RKO (cell line): Measurements from ENCODE around the gene ZSCAN4.

Experiments used
- DNase-seq: peaks from one replicate; pipeline ENCODE4 v3.0.0-alpha.2; 2016; ENCODE audit warnings: low spot score

The ZSCAN4 gene, protein sequence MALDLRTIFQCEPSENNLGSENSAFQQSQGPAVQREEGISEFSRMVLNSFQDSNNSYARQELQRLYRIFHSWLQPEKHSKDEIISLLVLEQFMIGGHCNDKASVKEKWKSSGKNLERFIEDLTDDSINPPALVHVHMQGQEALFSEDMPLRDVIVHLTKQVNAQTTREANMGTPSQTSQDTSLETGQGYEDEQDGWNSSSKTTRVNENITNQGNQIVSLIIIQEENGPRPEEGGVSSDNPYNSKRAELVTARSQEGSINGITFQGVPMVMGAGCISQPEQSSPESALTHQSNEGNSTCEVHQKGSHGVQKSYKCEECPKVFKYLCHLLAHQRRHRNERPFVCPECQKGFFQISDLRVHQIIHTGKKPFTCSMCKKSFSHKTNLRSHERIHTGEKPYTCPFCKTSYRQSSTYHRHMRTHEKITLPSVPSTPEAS

DNA sequence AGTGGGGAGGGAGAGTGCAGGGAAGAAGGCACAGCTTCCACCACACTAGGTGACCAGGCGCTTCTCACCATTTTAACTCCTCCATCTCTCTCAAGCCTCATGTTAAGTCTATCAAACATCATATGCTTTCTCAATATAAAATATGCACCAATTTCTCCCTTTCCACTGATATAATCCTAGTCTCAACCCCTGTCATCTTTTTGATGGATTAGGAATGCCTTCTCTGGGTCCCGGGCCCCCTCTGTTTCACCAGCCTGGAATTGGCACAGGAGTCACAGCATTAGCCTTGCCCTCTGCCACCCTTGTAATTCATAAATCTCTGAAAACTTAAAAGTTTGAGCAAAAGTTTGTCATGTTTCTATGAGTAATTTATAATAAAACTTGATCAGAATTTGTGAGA is at the start of gene ZSCAN4:
ZSCAN4 (plus strand) TSS at position 301 of the 400 bp plus-strand sequence. CDS start 7,211 bp downstream, outside the sequence.
- no peak for DNase-seq

DNA sequence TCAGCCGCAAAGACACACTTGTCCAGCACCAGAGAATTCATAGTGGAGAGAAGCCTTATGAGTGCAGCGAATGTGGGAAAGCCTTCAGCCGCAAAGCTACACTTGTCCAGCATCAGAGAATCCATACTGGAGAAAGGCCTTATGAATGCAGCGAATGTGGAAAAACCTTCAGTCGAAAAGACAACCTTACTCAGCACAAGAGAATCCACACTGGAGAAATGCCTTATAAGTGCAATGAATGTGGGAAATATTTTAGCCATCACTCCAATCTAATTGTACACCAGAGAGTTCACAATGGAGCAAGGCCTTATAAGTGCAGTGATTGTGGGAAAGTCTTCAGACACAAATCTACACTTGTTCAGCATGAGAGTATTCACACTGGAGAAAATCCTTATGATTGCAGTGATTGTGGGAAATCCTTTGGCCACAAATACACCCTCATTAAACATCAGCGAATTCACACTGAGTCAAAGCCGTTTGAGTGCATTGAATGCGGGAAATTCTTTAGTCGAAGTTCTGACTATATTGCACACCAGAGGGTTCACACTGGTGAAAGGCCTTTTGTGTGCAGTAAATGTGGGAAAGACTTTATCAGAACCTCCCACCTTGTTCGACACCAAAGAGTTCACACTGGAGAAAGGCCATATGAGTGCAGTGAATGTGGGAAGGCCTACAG is 47.9 kb upstream of the ZSCAN4 start:
- no peak for DNase-seq

DNA sequence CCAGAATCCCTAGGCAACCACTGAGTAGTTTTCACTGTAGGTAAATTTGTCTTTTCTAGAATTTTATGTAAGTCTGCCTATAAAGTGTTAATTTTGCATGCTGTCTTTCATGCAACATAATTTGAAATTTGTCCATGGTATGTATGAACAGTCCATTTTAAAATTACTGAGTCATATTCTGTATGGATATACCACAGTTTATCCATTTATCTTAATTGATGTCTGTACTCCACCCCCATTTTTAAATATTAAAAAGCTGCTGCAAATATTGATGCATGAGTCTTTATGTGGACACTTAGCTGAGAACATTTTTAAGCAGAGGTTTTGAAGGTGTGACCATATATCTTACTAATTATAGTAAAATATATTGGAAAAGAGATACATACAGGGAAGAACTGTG is 45.6 kb upstream of the ZSCAN4 start:
- no peak for DNase-seq

DNA sequence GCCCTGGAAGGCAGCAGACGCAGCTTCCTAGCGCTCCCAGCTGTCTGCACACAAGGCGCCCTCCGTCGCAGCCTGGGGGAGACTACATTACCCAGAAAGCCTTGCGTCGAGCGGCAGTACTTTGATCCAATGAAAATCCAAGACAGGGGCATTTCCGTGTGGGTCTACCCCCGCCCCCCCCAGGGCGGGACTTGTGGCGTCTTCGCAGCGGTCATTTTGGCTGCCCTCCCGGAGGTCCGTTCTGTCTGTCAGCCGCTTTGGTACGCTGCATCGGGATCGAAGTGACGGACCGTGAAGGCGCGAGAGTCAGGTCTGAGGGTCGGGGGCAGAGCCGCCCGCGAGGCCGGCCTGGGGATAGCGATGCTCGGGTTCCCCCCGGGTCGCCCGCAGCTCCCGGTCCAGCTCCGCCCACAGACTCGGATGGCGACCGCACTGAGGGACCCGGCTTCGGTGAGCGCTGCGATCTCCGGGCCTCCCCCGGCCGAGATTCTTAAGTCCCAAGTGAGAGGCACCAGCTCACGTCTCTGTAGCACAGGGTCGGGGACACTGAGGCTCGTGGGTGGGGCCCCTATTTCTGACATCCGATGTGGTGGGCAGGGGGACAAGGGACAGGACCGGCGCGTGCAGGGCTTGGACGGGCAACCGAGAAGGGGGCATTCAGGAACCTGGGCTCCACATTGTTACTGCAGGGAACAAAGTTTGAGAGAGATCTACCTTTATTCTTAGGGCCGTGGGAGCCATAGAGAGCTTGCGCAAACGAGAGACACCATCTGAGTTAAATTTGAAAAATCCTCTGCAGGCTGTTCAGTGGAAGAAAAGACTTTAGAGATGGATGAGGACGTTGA is 35.5 kb upstream of the ZSCAN4 start, which contains the start of gene ZNF211:
ZNF211 (plus strand) TSS at position 182 of the 845 bp plus-strand sequence; CDS start at position 361, 179 bp downstream.
- peak; percentile 90 for DNase-seq

DNA sequence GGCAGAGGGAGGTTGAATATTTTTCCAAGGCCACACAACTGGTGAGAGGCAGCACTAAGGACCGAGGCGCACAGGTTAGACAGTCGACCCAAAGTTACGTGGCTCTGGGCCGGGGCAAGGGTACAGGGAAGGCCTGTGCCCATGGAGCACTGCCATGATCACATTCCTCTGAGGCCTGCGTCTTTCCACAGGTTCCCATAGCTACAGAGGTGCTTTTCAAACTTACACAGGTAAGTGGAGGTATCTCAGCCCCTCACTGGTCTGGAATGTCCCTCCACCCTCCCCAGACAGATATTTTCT is 35.0 kb upstream of the ZSCAN4 start:
- no peak for DNase-seq

DNA sequence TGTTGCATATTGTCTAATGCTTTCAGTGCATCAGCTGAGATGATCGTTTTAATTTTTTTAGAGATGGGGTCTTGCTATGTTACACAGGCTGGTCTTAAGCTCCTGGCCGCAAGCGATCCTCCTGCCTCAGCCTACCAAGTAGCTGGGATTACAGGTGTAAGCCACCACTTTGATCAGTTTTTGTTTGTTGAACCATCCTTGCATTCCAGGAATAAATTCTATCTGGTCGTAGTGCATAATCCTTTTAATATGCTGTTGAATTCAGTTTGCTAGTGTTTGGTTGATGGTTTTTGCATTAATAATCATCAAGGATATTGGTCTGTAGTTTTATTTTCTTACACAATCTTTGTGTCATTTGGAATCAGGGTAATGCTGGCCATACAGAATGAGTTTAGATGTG is 31.4 kb upstream of the ZSCAN4 start:
- no peak for DNase-seq

DNA sequence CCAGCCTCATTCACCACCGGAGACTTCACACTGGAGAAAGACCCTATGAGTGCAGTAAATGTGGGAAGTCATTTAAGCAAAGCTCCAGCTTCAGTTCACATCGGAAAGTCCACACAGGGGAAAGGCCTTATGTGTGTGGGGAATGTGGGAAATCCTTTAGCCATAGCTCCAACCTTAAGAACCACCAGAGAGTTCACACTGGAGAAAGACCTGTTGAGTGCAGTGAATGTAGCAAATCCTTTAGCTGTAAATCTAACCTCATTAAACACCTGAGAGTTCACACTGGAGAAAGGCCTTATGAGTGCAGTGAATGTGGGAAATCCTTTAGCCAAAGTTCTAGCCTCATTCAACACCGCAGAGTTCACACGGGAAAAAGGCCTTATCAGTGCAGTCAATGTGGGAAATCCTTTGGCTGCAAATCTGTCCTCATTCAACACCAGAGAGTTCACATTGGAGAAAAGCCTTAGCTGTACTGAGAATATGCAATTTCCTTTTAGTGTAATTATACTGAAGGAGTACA is 27.0 kb upstream of the ZSCAN4 start:
- no peak for DNase-seq

DNA sequence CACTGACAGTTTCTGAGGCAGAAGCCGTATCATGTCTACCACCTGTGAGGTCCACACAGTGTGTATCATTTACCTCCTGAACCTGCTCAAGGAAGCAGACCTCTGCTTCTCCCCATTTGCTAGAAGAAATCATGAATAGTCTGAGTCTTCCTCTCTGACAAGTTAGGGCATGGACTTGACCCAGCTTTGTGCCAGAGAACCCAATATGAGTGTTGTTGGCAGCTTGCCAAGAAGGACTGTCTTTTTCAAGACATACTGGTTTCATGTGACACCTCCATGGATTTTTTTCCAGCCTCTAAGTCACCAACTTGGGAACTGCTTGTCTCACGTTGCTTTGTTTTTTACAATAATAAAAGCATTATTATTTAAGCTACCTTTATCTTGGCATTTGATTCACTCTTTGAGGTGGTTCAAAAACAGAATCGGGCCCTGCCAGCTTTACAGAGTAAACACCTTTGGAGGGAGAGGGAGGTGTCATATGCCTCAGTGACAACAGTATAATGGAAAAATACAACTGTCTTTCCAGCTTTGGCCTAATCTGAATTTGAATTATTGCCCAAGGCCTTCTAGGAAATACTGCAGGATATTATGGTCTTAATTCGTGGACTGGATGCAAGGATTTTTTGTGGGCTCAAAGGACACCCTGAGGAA is 26.2 kb upstream of the ZSCAN4 start:
- no peak for DNase-seq

DNA sequence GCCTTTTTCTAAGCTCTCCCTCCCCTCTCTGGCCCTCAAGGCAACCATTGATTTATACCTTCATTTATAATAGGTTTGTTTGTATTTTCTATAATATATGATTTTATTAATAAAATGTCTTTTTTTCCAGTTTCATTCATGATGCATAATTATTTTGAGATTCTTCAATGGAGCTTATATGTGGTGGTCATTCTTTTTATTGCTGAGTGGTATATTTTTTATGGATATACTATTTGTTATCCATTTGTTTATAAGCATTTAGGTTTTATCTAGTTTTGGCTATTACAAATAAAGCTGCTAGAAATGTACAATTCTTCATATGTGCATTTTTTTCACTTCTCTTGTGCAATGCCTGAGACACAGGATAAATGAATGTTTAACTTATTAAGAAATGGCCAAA is 25.0 kb upstream of the ZSCAN4 start:
- DNase-seq: no peak

DNA sequence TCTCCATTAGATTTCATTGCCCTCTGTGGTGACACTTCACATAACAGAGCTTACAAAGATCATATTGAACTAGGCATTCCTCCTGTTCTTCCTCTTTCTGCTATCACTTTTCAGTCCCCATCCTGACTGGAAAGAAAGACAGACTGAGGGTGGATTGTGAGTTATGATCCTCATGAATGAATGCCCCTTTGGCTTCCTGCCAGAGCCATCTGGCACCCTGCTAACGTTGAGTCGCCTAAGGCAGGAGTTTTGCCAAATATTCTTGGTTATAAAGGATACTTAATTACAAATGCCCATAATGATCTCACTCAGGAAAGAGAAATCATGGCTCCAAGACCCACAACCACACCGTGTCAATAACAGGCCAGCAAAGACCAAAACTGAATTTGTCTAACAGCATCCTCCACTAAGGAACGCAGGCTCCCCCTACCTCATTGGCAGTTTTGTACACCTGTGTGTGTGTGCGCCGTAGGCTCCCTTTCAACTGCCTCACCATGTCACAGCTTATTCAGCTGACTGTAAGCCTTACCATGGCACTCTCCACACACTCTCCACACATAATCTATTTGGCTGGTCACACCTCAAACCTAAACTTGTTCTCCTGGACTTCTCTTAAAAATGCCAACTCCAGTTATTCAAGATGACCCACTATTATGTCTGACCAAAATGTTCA is 20.3 kb upstream of the ZSCAN4 start:
- DNase-seq: no peak

DNA sequence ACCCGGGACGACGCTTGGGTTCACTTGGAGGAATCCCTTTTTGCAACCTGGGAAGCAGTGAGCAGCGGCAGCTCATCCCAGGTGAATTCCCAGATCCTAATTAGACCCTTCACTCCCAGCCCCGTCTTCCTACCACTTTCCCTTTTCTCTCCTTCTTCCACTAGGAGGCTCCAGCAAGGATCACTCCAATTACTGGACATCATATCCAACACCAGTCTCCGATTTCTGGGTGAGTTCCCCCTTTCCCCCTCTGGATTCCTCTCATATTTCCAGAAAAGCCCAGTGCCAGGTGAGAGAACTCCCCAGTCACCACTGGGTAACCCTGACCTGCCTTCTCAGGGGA is 17.1 kb upstream of the ZSCAN4 start:
- no peak for DNase-seq

DNA sequence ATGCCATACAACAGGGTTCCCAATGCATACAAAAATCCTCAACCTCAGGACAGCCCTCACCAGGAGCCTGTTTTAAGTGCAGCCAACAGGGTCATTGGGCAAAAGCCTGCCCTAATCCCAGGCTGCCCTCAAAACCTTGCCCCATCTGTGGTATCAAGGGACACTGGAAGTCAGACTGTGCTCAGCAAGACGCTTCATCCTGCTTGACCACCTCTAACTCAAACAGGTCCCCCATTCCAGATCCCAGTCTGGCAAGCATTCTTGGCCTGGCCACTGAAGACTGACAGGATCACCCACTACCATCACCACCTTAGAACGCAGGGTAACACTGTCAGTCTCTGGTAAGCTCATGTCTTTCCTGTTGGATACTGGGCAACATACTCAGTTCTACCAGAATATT is 15.0 kb upstream of the ZSCAN4 start:
- no peak for DNase-seq

DNA sequence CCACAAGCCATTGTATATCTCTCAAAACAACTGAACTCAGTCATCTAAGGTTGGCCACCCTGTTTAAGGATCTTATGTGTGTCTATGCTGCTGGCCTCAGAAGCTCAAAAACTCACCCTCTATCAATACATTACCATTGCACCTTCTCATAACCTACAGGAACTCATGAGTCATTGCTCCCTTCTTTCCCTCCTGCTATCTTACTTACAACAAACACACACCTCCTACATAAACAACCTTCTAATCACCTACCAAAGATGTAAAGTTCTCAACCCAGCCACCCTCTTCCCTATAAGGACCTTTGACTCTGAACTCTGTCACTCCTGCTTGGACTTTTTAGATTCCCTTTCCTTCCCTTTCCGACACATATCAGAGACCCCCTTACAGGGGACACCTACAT is 13.3 kb upstream of the ZSCAN4 start:
- no peak for DNase-seq

DNA sequence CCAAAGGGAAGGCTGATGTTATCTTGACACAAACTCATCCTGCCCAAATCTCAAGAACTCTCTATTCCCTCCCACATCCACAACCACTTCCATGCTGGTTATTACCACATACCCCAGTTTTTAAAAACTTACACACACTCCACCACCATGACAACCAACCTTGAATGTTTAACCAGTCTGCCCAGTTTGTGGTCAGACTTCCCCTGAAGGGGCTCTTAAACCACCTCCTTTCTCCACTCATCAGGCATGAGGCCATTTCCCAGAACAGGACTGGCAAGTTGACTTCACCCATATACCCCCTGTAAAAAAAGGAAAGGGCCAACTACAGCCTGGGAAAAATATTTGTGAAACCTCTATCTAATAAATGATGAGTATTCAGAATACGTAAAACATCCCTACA is 12.4 kb upstream of the ZSCAN4 start:
- no peak for DNase-seq

DNA sequence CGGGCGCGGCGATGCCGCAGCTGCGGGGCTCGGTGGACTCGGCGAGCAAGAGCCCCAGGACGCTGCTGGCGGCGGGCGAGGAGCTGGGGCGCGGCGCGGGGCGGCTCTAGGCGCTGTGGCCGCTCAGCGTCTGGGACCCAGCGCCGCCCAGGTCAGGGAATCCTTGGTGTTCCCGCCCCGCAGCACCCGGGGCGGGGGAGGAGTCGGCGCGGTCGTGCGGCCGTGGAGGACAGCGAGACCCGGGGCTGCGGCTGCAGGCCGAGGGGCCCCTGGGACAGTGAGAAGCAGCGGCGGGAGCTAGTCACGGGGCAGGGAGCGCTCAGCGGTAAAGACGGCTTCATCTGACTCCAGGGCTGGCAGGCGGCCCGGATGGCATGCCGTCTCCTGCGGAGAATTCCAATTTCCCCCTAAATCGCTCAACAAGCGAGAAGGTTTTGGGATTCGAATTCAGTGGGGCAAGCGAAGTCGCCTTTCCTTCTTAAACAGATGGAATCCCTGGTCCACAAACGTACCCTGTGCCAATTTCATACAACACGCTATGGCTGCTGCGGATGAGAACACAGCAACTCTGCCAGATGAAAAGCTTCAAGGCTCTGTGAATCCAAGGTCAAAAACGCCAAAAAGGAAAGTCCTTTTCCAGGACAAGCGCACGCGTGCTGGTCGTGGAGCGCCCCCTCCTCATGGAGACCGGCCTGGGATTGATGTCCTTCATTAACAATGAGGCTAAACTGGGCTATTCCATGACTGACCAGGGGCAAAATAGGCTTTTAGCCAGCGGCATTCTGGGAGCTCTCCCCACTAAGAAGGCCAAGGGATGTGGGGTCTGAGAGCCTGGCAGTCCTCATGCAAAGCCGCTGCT is 4.2 kb upstream of the ZSCAN4 start:
- DNase-seq: no peak

DNA sequence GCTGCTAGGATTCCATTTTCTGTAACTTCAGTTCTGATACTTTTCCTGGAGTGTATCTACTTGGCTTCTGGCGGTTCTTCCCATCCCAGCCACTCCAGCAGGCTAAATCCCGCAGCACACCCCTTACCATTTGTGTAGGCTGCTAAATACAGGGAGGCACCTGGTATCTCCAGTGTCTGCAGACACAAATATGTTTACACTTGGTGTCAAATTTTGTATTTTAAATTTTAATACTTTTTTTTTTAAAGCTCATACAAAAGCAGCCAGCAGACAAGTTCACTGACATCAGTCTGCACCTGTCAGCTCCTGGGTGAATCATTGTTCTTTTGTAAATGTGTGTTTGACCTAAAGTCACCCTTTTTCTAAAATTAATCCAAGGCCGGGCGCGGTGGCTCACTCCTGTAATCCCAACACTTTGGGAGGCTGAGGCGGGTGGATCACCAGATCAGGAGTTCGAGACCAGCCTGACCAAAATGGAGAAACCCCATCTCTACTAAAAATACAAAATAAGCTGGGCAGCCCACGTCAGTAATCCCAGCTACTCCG is 3.4 kb upstream of the ZSCAN4 start:
- DNase-seq: no peak

DNA sequence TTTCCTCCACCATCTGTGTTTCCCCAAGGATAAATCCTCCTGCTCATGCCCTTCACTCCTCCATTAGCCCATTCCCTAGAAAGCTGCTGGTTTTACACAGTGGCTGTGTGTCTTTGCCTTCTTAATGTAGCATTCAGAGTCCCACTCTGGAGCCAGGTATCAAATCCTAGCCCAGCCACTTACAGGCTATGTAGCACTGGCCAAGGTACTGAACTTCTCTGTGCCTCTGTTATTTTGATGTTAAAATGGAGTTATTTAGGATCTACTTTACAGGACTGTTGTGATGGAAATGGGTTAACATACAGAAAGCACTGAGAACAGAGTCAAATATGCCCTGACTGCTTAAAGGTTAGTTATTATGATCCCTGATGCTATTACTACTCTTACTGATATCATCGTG is 1.5 kb upstream of the ZSCAN4 start:
- DNase-seq: no peak

DNA sequence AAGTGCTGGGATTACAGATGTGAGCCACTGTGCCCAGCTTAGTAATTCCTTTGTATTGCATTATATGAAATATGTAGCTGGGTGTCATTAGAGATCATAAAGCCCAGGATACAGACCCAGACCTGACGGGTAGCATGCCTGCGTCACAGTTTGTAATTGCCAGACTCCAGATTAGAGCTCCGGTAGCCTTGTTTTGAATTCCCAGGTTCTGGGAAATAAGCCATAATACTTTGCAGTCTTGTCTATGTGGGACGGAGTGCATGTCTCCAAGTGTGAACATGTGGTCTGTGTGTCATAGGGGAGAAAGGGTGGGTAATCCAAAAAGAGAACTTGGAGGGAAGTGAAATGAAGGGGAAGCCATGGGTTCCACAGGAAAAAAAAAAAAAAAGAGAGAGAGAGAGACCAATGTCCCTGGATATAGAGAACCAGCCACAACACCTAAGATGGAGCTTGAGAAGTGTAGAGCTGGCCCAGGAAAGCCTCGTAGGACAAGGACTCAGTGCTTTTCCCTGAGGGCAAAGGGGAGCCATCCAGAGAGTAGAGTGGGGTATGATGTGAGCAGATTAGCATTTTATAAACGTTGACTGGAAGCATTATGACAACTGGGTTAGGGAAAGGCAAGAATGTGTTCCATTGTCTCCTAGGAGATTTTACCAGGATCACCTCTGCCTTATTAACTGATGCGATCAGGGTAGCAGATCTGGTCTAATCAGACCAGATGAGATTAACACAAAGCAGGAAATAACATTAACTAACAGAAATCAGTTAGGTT is 2.6 kb downstream of the ZSCAN4 start:
- no peak for DNase-seq

DNA sequence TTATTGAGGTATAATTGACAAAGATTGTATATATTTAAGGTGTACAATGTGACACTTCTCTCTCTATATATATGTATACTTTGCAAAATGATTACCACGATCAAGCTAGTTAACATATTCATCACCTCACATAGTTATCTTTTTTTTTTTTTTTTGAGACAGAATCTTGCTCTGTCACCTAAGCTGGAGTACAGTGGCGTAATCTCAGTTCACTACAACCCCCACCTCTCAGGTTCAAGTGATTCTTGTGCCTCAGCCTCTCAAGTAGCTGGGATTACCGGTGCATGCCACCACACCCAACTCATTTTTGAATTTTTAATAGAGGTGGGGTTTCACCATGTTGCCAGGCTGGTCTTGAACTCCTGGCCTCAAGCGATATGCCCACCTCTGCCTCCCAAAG is 3.7 kb downstream of the ZSCAN4 start:
- no peak for DNase-seq

DNA sequence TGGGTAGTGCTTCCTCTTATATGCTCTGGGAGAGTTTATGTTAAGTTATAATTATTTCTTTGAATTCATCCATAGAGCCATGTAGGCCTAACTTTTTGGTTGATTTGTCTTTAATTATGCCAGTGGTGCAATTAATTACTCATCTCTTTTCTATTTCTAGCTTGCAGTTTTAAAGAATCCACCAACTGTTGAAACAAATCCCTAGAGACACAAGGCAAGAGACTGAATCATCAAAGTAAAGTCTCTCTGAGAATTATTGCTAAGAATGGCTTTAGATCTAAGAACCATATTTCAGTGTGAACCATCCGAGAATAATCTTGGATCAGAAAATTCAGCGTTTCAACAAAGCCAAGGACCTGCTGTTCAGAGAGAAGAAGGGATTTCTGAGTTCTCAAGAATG is 7.1 kb downstream of the ZSCAN4 start:
- DNase-seq: no peak
